H9 (cell line): ENCODE data around the gene TRAF3IP1. TPM values are rescaled to one million over a fixed set of nuclear protein-coding genes. Genes with fewer than 3 reads are reported as not detected.

Experiments
- DNase-seq: peaks from one replicate; pipeline ENCODE4 v3.0.0-alpha.2; 2017
- H2AFZ ChIP-seq: one replicate; pipeline ENCODE4 v1.6.1; 2013; ENCODE audit warnings: mild to moderate bottlenecking, low read length, control low read depth, moderate library complexity
- H2AK5ac ChIP-seq: 2 replicates; pipeline ENCODE4 v1.6.1; 2013; ENCODE audit warnings: low read length, control low read depth, mixed read lengths; ENCODE audit not compliant: insufficient read length
- H2BK120ac ChIP-seq: one replicate; pipeline ENCODE4 v1.6.1; 2013; ENCODE audit warnings: low read depth, mild to moderate bottlenecking, low read length, control low read depth, inconsistent platforms; ENCODE audit not compliant: poor library complexity, severe bottlenecking
- H2BK12ac ChIP-seq: 2 replicates; pipeline ENCODE4 v1.6.1; 2013; ENCODE audit warnings: low read length, control low read depth, mixed read lengths, low read depth; ENCODE audit not compliant: insufficient read length
- H2BK15ac ChIP-seq: 2 replicates; pipeline ENCODE4 v1.6.1; 2013; ENCODE audit warnings: low read depth, low read length, control low read depth
- H2BK20ac ChIP-seq: one replicate; pipeline ENCODE4 v1.6.1; 2013; ENCODE audit warnings: low read depth, mild to moderate bottlenecking, low read length, control low read depth, inconsistent platforms; ENCODE audit not compliant: poor library complexity, severe bottlenecking
- H2BK5ac ChIP-seq: 2 replicates; pipeline ENCODE4 v1.6.1; 2013; ENCODE audit warnings: low read length, control low read depth, mixed read lengths; ENCODE audit not compliant: insufficient read length
- H3K14ac ChIP-seq: 2 replicates; pipeline ENCODE4 v1.6.1; 2013; ENCODE audit warnings: low read length, control low read depth; ENCODE audit not compliant: insufficient read depth
- H3K18ac ChIP-seq: 2 replicates; pipeline ENCODE4 v1.6.1; 2013; ENCODE audit warnings: low read depth, mild to moderate bottlenecking, mixed read lengths, low read length, control low read depth; ENCODE audit not compliant: insufficient read length
- H3K23ac ChIP-seq: 2 replicates; pipeline ENCODE4 v1.6.1; 2013; ENCODE audit warnings: low read length, control low read depth, mixed read lengths, low read depth; ENCODE audit not compliant: insufficient read length
- H3K23me2 ChIP-seq: 2 replicates; pipeline ENCODE4 v1.6.1; 2013; ENCODE audit warnings: low read depth, mild to moderate bottlenecking, mixed read lengths, low read length, control low read depth; ENCODE audit not compliant: insufficient read length, poor library complexity, severe bottlenecking
- H3K27ac ChIP-seq: 2 replicates; pipeline ENCODE4 v1.5.1; 2013; ENCODE audit warnings: low read length, control low read depth, mixed read lengths, low read depth; ENCODE audit not compliant: insufficient read length
- H3K27me3 ChIP-seq: 2 replicates; pipeline ENCODE4 v1.6.1; 2013; ENCODE audit warnings: low read length, control low read depth, inconsistent platforms; ENCODE audit not compliant: insufficient read depth
- H3K4ac ChIP-seq: 2 replicates; pipeline ENCODE4 v1.6.1; 2013; ENCODE audit warnings: low read depth, mild to moderate bottlenecking, control low read depth, inconsistent platforms, low read length, moderate library complexity
- H3K4me1 ChIP-seq: 2 replicates; pipeline ENCODE4 v1.6.1; 2013; ENCODE audit warnings: low read length, control low read depth, inconsistent platforms; ENCODE audit not compliant: insufficient read depth
- H3K4me2 ChIP-seq: 2 replicates; pipeline ENCODE4 v1.6.1; 2013; ENCODE audit warnings: low read length, control low read depth, mixed read lengths; ENCODE audit not compliant: insufficient read length, insufficient read depth
- H3K56ac ChIP-seq: 2 replicates; pipeline ENCODE4 v1.6.1; 2013; ENCODE audit warnings: low read depth, mild to moderate bottlenecking, mixed read lengths, low read length, control low read depth; ENCODE audit not compliant: insufficient read length
- H3K79me1 ChIP-seq: 2 replicates; pipeline ENCODE4 v1.6.1; 2013; ENCODE audit warnings: low read depth, mild to moderate bottlenecking, moderate library complexity, low read length, control low read depth, inconsistent platforms; ENCODE audit not compliant: insufficient read depth, poor library complexity, severe bottlenecking
- H3K79me2 ChIP-seq: 2 replicates; pipeline ENCODE4 v1.6.1; 2013; ENCODE audit warnings: low read length, control low read depth, inconsistent platforms; ENCODE audit not compliant: insufficient read depth
- H3K9ac ChIP-seq: 2 replicates; pipeline ENCODE4 v1.6.1; 2013; ENCODE audit warnings: low read length, control low read depth, mixed read lengths; ENCODE audit not compliant: insufficient read length; ENCODE audit errors: extremely low read depth
- H3K9me3 ChIP-seq: one replicate; pipeline ENCODE4 v1.6.1; 2013; ENCODE audit warnings: low read depth, low read length, inconsistent platforms; ENCODE audit not compliant: control insufficient read depth
- H3T11ph ChIP-seq: one replicate; pipeline ENCODE4 v1.6.1; 2013; ENCODE audit warnings: mild to moderate bottlenecking, low read length, control low read depth, inconsistent platforms
- H4K20me1 ChIP-seq: one replicate; pipeline ENCODE4 v1.6.1; 2013; ENCODE audit not compliant: control insufficient read depth, insufficient read length, insufficient read depth
- H4K5ac ChIP-seq: 2 replicates; pipeline ENCODE4 v1.6.1; 2013; ENCODE audit warnings: low read depth, mild to moderate bottlenecking, mixed read lengths, low read length, control low read depth; ENCODE audit not compliant: insufficient read length
- H4K8ac ChIP-seq: replicated peaks from 2 replicates; pipeline ENCODE4 v1.6.1; 2013; ENCODE audit warnings: low read length, control low read depth, mixed read lengths, low read depth; ENCODE audit not compliant: insufficient read length
- H4K91ac ChIP-seq: 2 replicates; pipeline ENCODE4 v1.6.1; 2013; ENCODE audit warnings: low read depth, mild to moderate bottlenecking, moderate library complexity, mixed read lengths, low read length, control low read depth; ENCODE audit not compliant: insufficient read length
- H3K27ac Mint-ChIP-seq, 3 experiments: 2 replicates in 2 of 3; 3 replicates in 1 of 3; pipeline ENCODE4 v1.8.0; 2020 to 2021; ENCODE audit warnings: mixed read lengths in 3 of 3, mild to moderate bottlenecking in 1 of 3, moderate library complexity in 1 of 3
- H3K27me3 Mint-ChIP-seq: 2 replicates; pipeline ENCODE4 v1.8.0; 2021; ENCODE audit warnings: low read depth, mild to moderate bottlenecking, moderate library complexity, mixed read lengths
- H3K36me3 Mint-ChIP-seq, 3 experiments: 2 replicates in 2 of 3; 3 replicates in 1 of 3; pipeline ENCODE4 v1.8.0; 2020 to 2021; ENCODE audit warnings: low read depth in 3 of 3, mixed read lengths in 3 of 3; ENCODE audit not compliant: insufficient read depth in 1 of 3
- H3K4me1 Mint-ChIP-seq, 2 experiments: 2 replicates each; pipeline ENCODE4 v1.8.0; 2020; ENCODE audit warnings: mixed read lengths in 2 of 2
- H3K4me3 Mint-ChIP-seq, 2 experiments: 2 replicates in 1 of 2; 3 replicates in 1 of 2; pipeline ENCODE4 v1.8.0; 2020 to 2021; ENCODE audit warnings: mild to moderate bottlenecking in 2 of 2, mixed read lengths in 2 of 2, moderate library complexity in 1 of 2
- H3K9me3 Mint-ChIP-seq, 2 experiments: 2 replicates in 1 of 2; 3 replicates in 1 of 2; pipeline ENCODE4 v1.8.0; 2020; ENCODE audit warnings: mild to moderate bottlenecking in 2 of 2, mixed read lengths in 2 of 2, moderate library complexity in 1 of 2
- CTCF ChIP-seq: fragments of 200-600 bp; sonication (generic); conservative IDR thresholded peaks from 3 replicates; pipeline ENCODE4 v1.8.0; 2021; ENCODE audit warnings: antibody characterized with exemption, mild to moderate bottlenecking
- WGBS: extraction: QIAGEN DNeasy Blood & Tissue Kit; methylation state at CpG from one replicate; pipeline ENCODE4 v1.1.7; 2013; ENCODE audit warnings: missing lambda C conversion rate, low lambda C conversion rate, mixed read lengths; ENCODE audit not compliant: insufficient read length; ENCODE audit errors: extremely low coverage; 5-methylcytosine and 5-hydroxymethylcytosine counted together
- total RNA-seq: library from RNA; stranded (reverse); gene quantifications from 2 replicates; pipeline ENCODE4 v1.2.1, GENCODE V29; 2021

TRAF3IP1 gene
- total RNA-seq, 1 experiment from 2014 or later = 16.4 TPM

- H3T11ph ChIP-seq = no peak overlapping the region
- peaks cover 0 to 8% of the 10 kb centered on the region in 2 experiments; a peak in 2 of 5 replicates for H3K9me3 Mint-ChIP-seq
- no peaks in the 10 kb centered on the region for H3K23me2 ChIP-seq
- peaks cover 44 to 74% (median 59%) of the 10 kb centered on the region in 3 experiments for H3K36me3 Mint-ChIP-seq
- H4K8ac ChIP-seq = no peak overlapping the region
- no peaks in the 10 kb centered on the region for H3K27me3 Mint-ChIP-seq
- no peak overlapping the region for H3K4ac ChIP-seq
- no peak overlapping the region for H3K14ac ChIP-seq
- no peak overlapping the region for H3K56ac ChIP-seq
- no CpG with 5 or more reads among the region's 14 CpGs for WGBS
- no peak overlapping the region for H2AFZ ChIP-seq
- H2BK120ac ChIP-seq = no peak overlapping the region
- peaks cover 21% of the 10 kb centered on the region; the same call in 1 of the 2 replicates for H3K79me2 ChIP-seq
- H3K27ac ChIP-seq = no peak overlapping the region
- H2BK20ac ChIP-seq = no peak overlapping the region
- no peak overlapping the region for H3K18ac ChIP-seq
- H4K5ac ChIP-seq = no peak overlapping the region
- peak overlapping the region in 1 of 3 experiments; percentile 28; a peak in 2 of 7 replicates for H3K27ac Mint-ChIP-seq
- no peaks in the 10 kb centered on the region for H3K27me3 ChIP-seq
- H2AK5ac ChIP-seq = no peak overlapping the region
- H2BK15ac ChIP-seq = no peak overlapping the region
- H3K4me3 Mint-ChIP-seq = no peak overlapping the region
- no peak overlapping the region for H4K91ac ChIP-seq
- TF ChIP-seq CTCF = peak; percentile 45; the same call in 2 of the 3 replicates
- no peak overlapping the region for H3K9ac ChIP-seq
- H3K79me1 ChIP-seq = peaks cover 8% of the 10 kb centered on the region
- DNase-seq = no peak
- H3K4me1 ChIP-seq = no peaks in the 10 kb centered on the region
- no peak overlapping the region for H3K4me2 ChIP-seq
- H4K20me1 ChIP-seq = no peaks in the 10 kb centered on the region
- no peaks in the 10 kb centered on the region for H3K9me3 ChIP-seq
- no peak overlapping the region for H2BK5ac ChIP-seq
- no peak overlapping the region for H2BK12ac ChIP-seq
- H3K4me1 Mint-ChIP-seq = peaks cover 5% of the 10 kb centered on the region in 2 experiments; a peak in 2 of 4 replicates
- H3K23ac ChIP-seq = no peak overlapping the region
Measured at GRCh38 chr2:238433300-238433915, 113.1 kb downstream of the TRAF3IP1 start.
